HG03432 (cell line): ENCODE measurements around the gene YOD1.
A peak's percentile ranks its signal among the peaks of the same experiment; 100 is the strongest.

ENCODE experiments used
- ATAC-seq: cut with Tn5 transposase; IDR thresholded peaks from one replicate; pipeline ENCODE4 v1.9.1; 2021; ENCODE audit warnings: mild to moderate bottlenecking, moderate library complexity; ENCODE audit not compliant: unreplicated experiment

Gene YOD1

GRCh38 chr1:207051191-207051943, at the start of gene YOD1:
Gene YOD1, minus strand, starts transcription at chr1:207051208. Its CDS starts 178 bp downstream, at chr1:207051030.
- no peak for ATAC-seq

GRCh38 chr1:207097871-207098324, 46.9 kb upstream of the YOD1 start:
- ATAC-seq = peak; percentile 96

DNA sequence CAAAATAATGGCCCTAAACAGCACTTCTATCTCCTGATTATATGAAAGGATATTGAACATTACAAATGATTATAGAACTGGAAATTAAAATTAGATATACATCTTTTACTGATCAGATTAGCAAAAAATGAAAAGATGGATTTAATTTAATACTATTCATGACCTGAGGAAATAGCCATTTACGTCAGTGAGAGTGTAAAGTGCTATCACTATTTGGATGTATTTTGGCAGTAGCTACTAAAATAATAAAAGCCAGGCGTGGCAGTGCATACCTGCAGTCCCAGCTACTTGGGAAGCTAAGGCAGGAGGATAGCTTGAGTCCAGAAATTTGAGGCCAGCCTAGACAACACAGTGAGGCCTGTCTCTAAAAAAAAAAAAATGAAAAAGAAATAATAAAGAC, 42.9 kb upstream of the YOD1 start:
- no peak for ATAC-seq

DNA sequence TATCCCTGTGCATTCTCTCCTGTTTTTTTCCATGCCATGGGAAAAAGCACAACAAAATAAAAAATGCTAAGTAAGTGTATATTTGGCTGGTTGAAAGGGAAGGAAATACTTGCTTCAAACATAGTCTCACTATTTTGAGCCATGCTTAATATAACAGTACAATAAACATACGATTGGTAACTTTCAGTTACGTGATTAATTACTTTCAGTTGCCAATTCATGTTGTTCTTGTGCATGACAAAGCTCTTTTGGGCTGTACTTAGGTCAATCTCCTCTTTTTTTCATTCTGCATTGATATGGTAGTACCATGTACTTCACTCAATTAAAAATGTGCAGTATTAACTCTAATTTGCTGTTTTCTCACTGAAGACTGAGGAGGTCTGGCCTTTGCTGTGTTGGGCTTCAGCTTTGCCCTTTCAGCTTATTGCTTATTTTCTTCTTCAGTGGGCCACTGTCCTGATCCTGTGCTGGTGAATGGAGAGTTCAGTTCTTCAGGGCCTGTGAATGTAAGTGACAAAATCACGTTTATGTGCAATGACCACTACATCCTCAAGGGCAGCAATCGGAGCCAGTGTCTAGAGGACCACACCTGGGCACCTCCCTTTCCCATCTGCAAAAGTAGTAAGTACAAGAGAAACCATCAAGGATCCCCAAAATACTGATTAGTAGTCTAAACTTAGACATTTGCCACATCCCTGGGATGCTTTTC, 40.3 kb upstream of the YOD1 start:
- no peak for ATAC-seq

DNA sequence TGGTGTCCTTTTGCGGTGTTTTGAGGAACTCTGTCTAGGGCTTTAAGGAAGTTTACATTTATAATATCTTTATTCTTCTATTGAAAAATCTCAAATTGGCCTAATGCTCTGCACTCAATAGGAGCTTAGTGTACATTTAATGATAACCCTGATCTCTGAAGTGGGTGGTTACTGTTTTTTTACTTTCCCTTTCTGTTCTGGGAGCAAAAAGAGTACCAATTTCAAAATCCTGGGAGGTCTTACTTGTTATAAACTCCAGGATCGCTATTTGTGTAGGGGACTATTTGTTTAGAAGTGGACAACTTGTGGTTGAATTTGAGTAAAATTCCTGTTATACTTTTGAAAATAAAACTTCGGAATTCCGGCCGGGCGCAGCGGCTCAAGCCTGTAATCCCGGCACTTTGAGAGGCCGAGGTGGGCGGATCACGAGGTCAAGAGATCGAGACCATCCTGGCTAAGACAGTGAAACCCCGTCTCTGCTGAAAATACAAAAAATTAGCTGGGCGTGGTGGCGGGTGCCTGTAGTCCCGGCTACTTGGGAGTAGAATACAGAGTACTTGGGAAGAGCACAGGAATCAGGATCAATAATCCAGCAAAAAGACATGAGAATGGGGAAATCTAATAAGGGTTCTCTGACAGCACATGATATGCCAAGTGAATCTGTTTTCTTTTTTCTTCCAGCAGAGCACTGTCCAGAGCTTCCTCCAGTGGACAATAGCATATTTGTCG, 38.8 kb upstream of the YOD1 start:
- ATAC-seq = no peak

GRCh38 chr1:207088701-207089626, 38.0 kb upstream of the YOD1 start, which contains the start of gene C4BPB:
Gene C4BPB, plus strand, starts transcription at chr1:207088860. Its CDS starts 672 bp downstream, at chr1:207089532.
- ATAC-seq = no peak

- no peak for ATAC-seq
Measured at GRCh38 chr1:207088161-207088560, 37.2 kb upstream of the YOD1 start.

GRCh38 chr1:207085887-207086286, 34.9 kb upstream of the YOD1 start:
- ATAC-seq = no peak

GRCh38 chr1:207084701-207085180, 33.7 kb upstream of the YOD1 start:
- ATAC-seq = peak; percentile 73

- ATAC-seq = no peak
Measured at GRCh38 chr1:207084232-207084631, 33.2 kb upstream of the YOD1 start.

DNA sequence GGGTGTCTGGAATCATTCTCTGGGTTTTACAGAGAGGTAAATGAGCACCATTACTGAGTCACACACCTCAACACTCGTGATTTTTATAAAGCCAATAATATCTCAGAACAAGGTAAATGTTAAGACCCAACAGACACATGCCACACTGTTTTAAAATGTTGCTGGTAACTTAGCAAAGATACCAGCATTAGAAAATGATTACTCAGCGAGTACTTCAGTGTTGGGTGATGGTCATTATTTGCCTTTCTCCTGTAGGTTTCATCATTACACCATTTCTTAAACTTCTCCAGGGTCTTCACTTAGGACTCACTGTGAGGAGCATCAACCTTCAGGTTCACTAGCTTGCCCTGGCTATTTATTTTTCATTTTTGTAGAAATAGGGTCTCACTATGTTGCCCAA, 30.8 kb upstream of the YOD1 start:
- no peak for ATAC-seq

DNA sequence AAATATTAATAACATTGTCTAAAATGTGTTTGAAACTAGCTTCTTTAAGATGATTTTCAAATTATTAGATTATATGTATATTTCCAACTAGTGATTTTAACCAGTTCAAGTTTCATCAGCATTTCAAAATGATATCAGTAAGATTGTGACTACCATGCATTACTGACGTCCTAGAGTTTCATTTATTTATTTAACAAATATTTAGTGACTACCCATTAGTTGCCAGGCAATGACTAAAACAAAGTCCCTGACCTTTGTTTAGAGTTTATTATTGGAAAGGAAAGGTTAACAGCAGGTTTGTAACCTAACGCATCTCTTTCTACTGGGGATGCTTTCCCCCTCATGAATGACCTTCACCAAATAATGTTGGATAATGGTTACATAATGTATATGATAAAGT, 30.1 kb upstream of the YOD1 start:
- ATAC-seq = no peak

DNA sequence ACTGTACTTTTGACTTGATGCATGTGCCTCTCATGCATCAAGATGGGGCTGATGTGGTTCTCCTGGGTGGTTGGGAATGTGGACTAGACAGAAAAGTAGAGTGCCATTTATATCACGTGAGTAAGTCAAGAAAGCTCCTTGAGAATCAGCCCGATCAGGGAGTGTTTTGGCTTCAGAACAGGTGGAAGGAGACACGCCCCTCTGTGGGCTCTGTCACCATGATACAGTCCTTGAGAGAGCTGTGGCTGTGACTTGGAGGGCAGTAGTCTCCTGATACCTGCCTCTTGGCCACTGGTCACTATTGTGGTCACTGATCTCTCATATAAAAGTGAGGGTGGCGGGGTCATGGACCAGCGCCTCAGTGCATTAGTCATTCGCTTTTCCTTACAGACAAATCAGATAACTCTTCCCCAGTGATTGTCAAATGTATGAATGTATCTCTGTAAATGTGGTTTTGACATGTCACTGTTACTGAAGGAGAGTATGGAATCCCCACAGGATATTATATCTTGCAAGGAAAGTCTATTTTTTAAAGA, 28.8 kb upstream of the YOD1 start:
- no peak for ATAC-seq

GRCh38 chr1:207078578-207079132, 27.6 kb upstream of the YOD1 start:
- no peak for ATAC-seq

DNA sequence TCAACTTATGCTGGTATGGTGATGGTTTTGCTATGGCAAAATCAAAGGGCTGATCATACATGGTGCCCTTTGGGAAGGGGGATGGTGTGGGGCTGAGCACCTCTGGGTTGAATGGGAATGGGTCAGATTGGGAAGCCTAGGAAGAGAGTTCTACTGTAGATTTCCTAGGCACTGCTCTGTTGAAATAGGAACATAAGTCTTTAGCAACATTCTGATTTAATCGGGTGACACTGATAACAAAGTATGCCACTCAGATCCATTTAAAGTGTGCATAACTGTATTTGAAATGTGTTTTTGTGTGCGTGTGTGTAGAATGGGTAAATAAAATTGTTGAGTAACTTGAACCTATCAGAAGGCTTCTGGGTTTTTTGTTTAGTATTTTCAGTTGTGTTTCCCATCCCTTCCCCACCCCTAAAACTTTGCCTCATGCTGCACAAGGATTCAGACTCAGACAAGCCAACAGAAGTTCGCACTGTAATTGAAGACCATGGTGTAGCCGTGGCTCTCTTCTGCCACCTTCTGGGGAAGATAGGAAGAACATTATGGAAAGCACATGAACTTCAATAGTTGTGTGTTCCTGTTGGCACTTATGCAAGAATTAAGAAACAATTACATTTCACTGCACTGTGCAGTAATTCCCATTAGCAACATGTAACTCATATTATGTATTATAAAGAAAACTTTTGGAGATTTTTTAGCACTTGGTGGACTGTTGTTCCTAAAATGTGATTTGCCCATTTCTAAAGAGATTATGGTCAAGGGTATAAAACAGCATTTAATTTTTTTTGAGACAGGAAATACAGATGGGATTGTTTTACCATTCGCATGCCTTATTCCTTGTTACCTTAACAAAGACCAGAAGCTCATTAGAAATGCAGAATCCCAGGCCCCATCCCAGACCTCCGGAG, 26.7 kb upstream of the YOD1 start:
- ATAC-seq = peak; percentile 55

- no peak for ATAC-seq
Measured at GRCh38 chr1:207077012-207077411, 26.0 kb upstream of the YOD1 start.

GRCh38 chr1:207076181-207076955, 25.4 kb upstream of the YOD1 start:
- ATAC-seq = no peak
